Measurements from ENCODE around the gene ANO4.
A peak's percentile ranks its signal among the peaks of the same experiment; 100 is the strongest.
"Not testable (repeated sequence)": the region's sequence is repeated elsewhere in the genome, so short reads cannot be mapped to it uniquely, and the experiment has no call there.

The ANO4 gene

GRCh38 chr12:100955139-100955538, 160.6 kb downstream of the ANO4 start:
- no peak for DNase-seq

- no peak for DNase-seq
Observed at GRCh38 chr12:100956311-100956852, 161.8 kb downstream of the ANO4 start.

- no peak for DNase-seq
Observed at GRCh38 chr12:100959481-100959880, 164.9 kb downstream of the ANO4 start.

- no peak for DNase-seq
Observed at GRCh38 chr12:100962086-100962712, 167.6 kb downstream of the ANO4 start.

GRCh38 chr12:100963381-100963780, 168.8 kb downstream of the ANO4 start:
- DNase-seq: no peak

GRCh38 chr12:100964028-100964427, 169.5 kb downstream of the ANO4 start:
- DNase-seq: no peak

- DNase-seq: no peak
Observed at GRCh38 chr12:100967189-100967588, 172.6 kb downstream of the ANO4 start.

- no peak for DNase-seq
Observed at GRCh38 chr12:100970894-100971293, 176.3 kb downstream of the ANO4 start.

GRCh38 chr12:100972121-100972520, 177.5 kb downstream of the ANO4 start:
- no peak for DNase-seq

- DNase-seq: no peak
Observed at GRCh38 chr12:100974341-100974740, 179.8 kb downstream of the ANO4 start.

GRCh38 chr12:100974747-100975146, 180.2 kb downstream of the ANO4 start:
- peak; percentile 4 for DNase-seq

GRCh38 chr12:100976735-100977134, 182.2 kb downstream of the ANO4 start:
- no peak for DNase-seq

- DNase-seq: no peak
Observed at GRCh38 chr12:100980856-100981255, 186.3 kb downstream of the ANO4 start.

- DNase-seq: no peak
Observed at GRCh38 chr12:100982511-100983183, 188.1 kb downstream of the ANO4 start.

- DNase-seq: no peak
Observed at GRCh38 chr12:100984796-100985195, 190.2 kb downstream of the ANO4 start.

GRCh38 chr12:100986595-100987547, 192.3 kb downstream of the ANO4 start:
- no peak for DNase-seq

GRCh38 chr12:100987552-100988521, 193.3 kb downstream of the ANO4 start:
- DNase-seq: no peak

- not testable (repeated sequence) for DNase-seq
Observed at GRCh38 chr12:100989509-100989908, 194.9 kb downstream of the ANO4 start.

- no peak for DNase-seq
Observed at GRCh38 chr12:100991102-100991501, 196.5 kb downstream of the ANO4 start.

GRCh38 chr12:100992194-100992593, 197.6 kb downstream of the ANO4 start:
- DNase-seq: no peak

- no peak for DNase-seq
Observed at GRCh38 chr12:100993916-100994450, 199.4 kb downstream of the ANO4 start.

GRCh38 chr12:100995201-100995600, 200.6 kb downstream of the ANO4 start:
- DNase-seq: no peak
